Stimulated activated CD4-positive, alpha-beta T cell treated with anti-CD3 and anti-CD28 coated beads, TNF-alpha, amount 100 ng/mL, for 48 hours (primary cell): ENCODE measurements around the gene TNFRSF8.
"Not testable (repeated sequence)": the region's sequence is repeated elsewhere in the genome, so short reads cannot be mapped to it uniquely, and the experiment has no call there.

Experiments used
- DNase-seq, 3 donors: peaks; one replicate each; pipeline ENCODE4 v3.0.0-alpha.2; 2020; ENCODE audit warnings: low read depth in 3 of 3

TNFRSF8 gene

DNA sequence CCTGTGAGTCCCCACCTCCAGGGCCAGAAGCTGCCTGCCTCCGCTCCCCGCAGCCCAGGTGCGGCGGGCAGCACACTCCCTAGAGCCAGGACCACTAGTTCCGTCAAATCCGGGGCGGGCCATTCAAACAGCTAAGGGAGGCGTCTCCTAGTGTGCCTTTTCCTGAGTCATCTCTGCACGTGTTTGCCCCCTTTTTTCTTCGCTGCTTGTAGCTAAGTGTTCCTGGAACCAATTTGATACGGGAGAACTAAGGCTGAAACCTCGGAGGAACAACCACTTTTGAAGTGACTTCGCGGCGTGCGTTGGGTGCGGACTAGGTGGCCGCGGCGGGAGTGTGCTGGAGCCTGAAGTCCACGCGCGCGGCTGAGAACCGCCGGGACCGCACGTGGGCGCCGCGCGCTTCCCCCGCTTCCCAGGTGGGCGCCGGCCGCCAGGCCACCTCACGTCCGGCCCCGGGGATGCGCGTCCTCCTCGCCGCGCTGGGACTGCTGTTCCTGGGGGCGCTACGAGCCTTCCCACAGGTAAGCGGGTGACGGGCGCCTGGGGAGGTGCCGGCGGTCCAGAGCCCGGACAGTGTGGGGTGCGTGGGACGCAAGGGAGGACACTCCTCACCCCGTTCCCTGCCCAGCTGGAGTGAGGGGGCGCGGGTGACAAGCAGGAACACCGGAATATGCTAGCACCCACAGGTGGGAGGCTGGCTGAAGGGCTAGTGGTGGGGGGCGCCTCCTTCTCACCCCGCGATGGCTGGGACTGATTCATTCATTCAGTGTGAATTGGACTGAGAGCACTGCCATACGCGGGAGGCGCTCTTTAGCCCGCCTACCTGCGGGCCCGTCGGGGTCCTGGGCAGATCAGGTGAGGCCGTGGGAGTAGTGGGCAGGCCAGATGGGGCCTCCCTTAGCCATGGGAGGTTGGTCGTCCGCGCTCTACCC is at the start of gene TNFRSF8:
TSS of gene TNFRSF8 (plus strand) at position 163 of the 932 bp plus-strand sequence. CDS start at position 459, 296 bp downstream.
- DNase-seq = no peak

DNA sequence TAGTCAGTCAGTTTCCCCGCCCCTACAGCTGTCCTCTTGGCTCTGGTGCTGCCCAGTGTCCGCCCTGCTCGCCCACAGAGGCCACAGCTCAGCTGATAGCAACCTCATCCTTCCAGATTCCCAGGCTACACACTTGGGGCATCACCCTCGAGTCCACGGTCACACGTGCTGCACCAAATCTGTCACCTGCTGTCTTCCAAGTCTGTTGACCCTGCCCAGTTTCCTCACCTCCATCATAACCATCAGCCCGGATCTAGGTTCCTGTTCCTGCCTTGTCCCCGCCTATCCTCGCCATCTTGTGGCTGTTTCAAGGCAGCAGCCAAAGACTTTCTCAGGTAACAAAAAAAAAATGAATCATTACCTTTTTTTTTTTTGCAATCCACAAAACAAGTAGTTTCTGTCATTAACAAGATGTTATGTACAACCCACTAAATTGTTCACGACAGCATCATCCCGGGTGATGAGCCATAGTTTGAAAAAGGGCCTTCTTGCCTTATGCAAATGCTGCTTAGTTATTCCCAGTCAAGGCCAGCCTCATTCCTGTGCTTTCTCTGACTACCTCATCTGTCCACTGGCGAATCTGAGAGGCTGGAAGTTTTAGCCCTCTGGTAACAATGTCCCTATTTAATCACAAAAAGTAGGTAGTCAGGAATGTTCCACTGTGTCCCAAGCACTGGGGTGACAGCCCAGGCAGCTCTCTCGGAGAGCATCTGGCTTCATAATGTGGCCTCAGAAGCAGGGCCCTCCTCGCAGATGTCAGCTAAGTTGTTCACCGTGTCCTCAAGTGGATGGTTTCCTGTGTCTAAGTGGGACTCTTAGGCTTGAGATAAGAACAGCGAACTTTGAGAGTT is 48.7 kb upstream of the TNFRSF8 start:
- DNase-seq = peak in 1 of 3 donors; percentile 12

DNA sequence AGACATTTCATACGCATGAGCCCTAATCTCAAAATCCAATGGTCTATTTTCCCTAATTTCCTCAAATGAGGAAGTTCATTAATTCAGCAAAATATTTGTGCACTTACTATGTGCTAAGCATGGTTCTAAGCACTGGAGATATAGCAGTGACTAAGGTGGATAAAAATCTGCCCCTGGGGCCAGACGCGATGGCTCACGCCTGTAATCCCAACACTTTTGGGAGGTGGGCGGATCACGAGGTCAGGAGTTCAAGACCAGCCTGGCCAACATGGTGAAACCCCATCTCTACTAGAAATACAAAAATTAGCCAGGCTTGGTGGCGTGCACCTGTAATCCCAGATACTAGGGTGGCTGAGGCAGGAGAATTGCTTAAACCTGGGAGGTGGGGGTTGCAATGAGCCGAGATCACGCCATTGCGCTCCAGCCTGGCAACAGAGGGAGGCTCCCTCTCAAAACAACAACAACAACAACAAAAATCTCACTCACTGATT is 48.1 kb upstream of the TNFRSF8 start:
- no peak for DNase-seq

DNA sequence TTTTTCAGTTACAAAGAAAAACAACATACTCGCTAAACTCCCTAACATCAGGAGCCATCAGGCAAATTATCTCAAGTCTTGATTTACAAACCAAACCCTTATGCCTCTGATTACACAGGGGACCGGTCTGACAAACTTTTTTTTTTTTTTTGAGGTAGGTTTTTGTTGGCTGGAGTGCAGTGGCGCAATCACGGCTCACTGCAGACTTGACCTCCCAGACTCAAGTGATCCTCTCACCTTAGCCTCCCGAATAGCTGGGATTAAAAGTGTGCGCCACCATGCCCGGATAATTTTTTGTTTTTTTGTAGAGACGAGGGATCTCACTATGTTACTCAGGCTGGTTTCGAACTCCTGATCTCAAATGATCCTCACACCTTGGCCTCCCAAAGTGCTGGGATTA is 47.6 kb upstream of the TNFRSF8 start:
- DNase-seq = no peak

DNA sequence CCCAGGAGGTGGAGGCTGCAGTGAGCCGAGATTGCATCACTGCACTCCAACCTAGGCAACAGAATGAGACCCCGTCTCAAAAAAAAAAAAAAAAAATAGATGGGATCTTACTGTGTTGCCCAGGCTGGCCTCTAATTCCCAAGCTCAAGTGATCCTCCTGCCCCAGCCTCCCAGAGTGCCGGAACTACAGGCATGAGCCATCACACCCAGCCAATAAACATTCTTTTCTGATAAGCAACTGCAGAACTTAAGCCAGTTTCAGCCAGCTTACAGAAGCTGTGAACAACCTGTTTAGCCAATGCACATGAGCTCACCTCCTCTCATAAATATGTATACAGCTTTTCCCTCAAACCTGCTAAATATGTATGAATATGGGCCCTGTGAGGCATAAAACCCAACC is 46.9 kb upstream of the TNFRSF8 start:
- no peak for DNase-seq

DNA sequence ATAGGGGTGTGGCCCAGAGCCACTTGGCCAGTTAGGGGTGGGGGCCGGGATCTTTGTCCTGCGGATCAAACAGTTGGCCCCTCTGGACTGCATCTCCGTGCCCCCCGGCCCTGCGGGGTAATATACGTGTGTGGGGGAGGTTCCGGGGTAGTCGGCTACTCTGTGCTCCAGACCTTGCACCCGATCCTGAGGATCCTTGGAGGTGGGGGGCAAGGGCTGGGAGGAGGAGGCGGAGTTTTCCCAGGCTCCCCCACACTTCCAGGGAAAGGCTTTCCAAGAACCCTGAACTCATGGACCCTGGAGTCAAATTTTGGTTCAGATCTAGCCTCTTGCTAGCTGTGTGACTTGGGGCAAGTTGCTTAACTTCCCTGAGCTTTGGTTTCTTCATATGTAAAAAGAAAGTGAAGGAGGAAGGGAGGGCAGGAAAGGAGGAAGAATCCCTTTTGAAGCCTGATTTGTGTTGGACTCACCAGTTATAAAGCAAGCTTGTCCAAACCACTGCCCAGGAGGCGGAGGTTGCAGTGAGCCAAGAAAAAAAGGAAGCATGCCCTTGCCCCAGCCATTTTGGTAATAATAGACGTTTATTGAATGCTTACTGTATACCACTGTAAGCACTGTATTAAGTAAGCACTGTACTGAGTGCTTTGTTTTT is 43.1 kb upstream of the TNFRSF8 start:
- DNase-seq = no peak

DNA sequence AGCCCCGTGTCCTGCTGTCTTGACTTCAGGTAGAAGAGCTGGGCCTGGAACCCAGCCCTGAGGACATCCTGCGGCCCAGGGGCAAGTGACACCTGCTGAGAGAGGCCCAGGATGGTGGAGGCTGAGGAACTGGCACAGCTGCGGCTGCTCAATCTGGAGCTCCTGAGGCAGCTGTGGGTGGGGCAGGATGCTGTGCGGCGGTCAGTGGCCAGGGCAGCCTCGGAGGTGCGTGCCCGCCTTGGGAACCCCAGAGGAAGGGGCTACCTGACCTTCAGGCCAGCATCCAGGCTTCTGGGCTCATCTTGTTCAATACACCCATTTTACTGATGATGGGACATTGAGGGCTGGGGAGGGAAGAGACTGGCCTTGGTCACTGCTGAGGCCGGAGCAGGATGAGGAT is 41.5 kb upstream of the TNFRSF8 start:
- no peak for DNase-seq

DNA sequence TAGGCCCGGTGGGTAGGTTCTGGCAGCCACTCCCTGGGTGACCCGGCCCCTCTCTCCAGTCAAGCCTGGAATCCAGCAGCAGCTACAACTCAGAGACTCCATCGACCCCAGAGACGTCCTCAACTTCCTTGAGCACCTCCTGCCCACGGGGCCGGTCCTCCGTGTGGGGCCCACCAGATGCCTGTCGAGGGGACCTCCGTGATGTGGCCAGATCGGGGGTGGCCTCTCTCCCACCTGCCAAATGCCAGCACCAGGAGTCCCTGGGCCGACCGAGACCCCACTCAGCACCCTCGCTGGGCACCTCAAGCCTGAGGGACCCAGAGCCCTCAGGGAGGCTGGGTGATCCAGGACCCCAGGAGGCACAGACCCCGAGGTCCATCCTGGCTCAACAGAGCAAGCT is 41.1 kb upstream of the TNFRSF8 start:
- DNase-seq = no peak

DNA sequence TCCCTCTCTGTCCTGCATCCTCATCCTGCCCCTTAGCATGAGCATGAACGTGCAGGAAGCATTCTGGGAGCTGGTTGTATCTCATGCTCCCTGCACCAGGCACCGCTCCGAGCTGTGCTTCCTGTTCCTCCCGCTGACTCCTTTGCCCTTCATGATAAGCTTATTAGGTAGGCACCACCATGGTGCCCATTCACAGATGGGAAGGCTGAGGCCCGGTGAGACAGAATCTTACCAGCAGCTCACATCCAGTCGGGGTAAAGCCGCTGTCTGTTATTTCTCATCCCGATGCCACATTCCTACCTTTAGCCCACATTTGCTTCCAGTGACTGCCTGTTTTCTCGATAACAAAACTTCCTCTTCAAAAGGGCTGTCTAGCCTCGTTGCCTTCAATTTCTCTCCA is 36.5 kb upstream of the TNFRSF8 start:
- DNase-seq = no peak

DNA sequence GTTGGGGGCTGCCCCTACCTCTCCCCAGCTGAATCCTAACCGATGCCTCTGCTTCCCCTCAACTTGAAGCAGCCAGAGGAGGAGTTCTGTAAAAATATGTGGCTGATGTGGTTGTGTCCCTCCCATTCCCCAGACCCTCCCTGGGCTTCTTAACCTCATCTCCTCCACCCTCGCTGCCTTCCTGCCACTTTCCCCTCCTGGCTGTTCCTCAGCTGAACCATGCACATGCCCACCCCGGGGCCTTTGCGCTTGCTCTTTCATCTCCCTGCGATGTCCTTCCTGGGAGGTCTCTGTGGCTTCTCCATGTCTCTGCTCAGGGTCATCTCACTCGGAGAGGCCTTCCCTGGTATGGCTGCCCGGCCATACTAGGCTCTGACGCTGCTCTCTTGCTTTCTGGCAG is 34.9 kb upstream of the TNFRSF8 start:
- no peak for DNase-seq

DNA sequence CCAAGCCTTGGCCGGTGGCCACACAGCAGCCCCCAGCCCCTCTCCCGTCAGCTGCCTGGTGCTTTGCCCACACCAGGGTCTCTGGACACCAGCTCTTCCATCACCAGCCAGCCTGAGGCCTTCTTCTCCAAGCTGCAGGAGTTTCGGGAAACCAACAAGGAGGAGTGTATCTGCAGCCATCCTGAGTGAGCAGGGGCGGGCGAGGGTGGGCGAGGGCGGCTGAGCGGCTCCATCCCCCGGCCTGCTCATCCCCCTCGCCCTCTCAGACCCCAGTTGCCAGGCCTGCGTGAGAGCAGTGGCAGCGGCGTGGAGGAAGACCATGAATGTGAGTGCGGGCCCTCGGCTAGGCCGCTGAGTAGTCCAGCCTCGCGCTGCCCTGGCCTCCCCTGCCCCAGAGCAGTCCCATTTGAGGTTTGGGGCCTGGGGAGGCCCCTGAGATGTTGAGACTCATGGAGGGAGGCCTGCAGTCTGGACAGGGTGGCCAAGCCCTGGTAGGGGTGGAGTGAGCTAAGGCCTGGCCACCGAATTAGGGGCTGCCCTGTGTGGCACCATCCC is 34.1 kb upstream of the TNFRSF8 start:
- DNase-seq = no peak

DNA sequence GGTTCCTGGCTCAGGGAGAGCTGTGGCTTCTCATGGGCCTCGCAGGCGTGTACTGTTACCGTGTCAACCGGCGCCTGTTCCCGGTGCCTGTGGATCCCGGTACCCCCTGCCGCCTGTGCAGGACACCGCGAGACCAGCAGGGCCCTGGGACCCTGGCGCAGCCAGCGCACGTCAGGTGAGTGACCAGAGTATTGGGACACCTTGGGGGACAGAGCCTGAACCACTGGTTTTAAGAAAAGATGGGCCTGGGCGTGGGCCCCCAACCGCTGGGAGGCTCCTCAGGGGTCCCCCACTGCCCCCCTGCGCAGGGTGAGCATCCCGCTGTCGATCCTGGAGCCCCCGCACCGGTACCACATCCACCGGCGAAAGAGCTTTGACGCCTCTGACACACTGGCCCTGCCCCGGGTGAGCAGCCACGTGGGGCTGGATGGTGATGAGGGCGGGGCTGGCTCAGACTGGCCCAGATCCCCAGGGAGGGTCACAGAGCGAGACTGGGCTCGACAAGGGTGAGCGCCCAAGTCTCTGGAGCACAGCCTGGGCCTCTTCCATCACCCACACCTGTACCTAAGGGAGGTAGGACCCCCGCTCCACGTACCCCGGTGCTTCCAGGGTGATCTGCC is 33.3 kb upstream of the TNFRSF8 start:
- DNase-seq = no peak

DNA sequence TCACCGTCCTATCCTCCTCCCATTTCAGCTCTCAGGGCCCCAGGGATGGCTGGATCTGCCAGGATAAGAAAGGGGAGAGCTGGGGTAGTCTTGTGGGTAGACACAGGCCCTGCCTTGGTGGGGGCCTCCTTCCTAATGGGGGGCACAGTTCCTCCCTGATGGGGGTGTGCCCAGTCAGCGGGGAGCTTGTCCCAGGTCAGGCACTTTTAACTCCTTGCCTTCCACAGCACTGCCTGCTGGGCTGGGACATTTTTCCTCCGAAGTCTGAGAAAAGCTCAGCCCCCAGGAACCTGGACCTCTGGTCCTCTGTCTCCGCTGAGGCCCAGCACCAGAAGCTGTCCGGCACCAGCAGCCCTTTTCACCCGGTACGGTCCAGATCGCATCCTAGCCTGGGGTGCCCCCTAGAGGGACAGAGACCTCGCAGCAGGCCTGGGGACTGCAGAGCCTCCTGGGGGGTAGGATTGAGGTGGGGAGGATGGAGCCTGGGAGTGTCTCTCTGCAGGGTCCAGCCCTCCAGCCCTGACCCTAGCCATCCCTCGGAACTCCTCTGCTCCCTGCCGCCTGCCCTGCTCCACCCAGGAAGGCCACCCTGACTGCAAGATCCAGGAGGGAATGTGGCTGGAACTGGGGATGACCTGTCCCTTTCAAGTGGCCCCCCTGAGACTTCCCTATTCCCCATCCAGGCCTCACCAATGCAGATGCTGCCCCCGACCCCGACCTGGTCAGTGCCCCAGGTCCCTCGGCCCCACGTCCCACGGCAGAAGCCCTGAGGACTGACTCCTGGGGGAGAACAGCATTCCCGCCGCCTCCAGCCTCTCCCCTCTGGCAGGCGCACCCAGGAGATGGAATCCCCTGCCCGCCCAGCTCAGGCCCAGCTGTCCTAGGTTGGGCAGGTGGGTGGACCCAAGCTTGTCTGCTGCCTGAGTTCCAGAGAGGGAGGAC is 31.8 kb upstream of the TNFRSF8 start:
- DNase-seq = peak in 1 of 3 donors; percentile 32

DNA sequence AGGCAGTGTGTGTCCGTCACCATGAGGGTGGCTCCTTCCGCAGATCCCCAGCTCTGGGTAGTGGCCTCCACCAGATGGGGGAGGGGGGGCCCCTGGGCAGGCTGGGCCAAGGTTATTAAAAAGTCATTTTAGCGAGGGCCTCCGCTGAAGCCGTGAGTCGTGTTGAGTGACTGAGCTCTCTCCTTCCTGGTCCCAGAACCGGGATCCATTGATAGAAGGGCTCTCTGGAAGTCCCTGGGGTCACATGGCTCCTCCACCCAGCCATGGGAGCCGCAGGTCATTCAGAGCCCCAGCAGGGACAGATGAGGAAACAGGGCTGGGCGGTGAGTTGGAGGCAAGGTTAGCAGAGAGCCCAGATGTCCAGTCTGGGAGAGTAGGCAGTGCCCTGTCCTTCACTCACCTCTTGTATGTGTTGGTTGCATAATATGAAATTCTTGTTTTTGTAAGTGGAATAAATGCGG is 30.9 kb upstream of the TNFRSF8 start:
- no peak for DNase-seq

DNA sequence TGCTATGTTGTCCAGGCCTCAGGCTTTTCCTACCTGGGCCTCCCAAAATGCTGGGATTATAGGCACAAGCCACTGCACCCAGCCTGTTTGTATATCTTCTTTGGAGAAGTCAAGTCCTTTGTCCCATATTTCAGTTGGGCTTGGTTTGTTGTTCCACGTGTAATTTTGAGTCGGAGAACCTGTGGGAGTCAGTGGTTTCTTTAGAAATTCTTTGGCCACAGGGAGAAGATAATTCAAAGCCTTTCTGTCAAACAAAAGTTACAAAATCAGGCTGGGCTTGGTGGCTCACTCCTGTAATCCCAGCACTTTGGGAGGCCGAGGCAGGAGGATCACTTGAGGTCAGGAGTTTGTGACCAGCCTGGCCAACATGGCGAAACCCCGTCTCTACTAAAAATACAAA is 29.7 kb upstream of the TNFRSF8 start:
- DNase-seq = not testable (repeated sequence)

DNA sequence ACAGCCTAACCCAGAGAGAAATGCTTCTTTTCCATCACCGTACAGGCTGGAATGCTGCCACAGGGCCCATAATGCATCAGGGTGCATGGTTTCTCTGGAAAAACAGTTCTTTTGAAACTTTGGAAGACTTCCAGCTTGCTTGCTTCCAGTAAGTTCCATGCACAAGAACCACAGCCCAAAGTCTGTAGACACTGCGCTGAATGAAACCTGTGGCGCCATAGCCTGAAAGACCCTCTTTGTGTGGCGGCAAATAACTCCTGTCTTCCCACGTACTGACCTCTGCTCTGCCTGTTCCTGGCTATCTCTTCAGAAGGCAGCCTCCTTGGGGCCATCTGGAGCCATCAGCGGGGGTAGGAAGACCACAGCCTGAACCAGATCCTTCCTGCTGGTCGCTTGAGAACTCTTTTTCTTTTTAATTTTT is 28.7 kb upstream of the TNFRSF8 start:
- DNase-seq = no peak

DNA sequence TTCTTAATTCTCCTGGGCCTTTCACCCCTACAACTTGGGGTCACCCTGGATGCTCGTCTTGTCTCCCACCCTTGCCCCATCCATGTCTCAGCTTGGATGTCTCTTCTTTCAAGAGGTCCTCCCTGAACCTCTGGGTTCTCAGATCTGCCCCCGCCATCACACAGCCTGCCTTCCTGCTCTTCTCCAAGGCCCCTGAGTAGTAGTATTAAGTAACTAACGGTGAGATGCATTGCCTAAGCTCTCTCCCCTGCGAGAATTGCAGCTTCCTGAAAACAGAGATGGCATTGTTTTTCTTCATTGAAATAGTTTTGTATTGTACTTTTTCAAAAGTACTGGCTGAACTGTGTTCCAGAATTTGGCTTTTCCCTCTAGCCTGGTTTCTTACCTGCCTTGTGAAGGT is 27.8 kb upstream of the TNFRSF8 start:
- DNase-seq = no peak

DNA sequence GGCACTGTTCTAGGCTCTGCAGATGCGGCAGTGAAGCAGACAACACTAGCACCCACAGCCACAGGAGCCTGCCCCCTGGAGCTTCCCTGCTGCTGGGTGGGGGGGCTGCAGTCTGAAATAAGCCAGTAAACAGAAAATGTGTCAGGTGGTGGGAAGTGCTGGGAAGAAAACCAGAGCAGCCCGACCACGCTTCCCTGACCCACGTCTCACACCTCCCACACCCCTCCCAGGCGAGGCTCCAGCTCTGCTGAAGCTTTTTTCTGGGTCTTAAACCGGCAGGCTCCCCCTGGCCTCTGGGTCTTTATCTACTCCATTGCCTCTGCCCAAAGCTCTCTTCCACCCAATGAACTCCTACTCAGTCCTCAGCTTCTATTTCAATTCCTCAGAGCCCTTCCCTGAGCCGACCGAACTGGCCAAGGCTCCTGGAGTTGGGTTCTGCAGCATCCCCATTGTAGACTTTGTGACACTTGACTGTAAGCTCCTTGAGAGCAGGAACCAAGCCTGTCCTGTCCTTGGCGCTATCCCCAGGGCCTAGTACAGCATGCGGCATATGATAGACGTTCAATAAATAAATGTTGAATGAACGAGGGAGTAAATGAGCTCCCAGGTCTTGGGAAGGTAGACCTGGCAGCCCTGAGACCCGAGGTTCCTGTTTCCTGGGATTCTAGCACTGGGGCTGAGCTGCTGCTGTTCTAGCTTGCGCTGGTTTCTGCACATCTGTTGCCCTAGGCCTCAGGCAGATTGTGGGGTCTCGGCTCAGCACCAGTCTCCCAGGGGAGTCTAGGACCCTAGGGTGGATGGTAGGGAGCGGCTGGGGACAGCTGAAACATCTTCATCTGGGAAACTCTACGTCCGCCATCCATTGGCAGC is 25.4 kb upstream of the TNFRSF8 start:
- DNase-seq = no peak
